Measurements from ENCODE around the gene MPI.
A peak's percentile ranks its signal among the peaks of the same experiment; 100 is the strongest.

MPI gene

GRCh38 chr15:74889883-74890664 lies at the start of gene MPI:
Gene MPI (plus strand): TSS chr15:74890042. CDS start chr15:74890074, 32 bp downstream.
- peak; percentile 75 for DNase-seq

- DNase-seq, result no peak
Observed at GRCh38 chr15:74840851-74841775, 48.7 kb upstream of the MPI start.

GRCh38 chr15:74841891-74842373 lies 47.9 kb upstream of the MPI start:
- DNase-seq, result no peak

- DNase-seq, result peak; percentile 84
Observed at GRCh38 chr15:74842581-74843444, 47.0 kb upstream of the MPI start, which contains the start of gene ULK3. Gene ULK3 (minus strand): TSS chr15:74843156. CDS start chr15:74843105, 51 bp downstream.

DNA sequence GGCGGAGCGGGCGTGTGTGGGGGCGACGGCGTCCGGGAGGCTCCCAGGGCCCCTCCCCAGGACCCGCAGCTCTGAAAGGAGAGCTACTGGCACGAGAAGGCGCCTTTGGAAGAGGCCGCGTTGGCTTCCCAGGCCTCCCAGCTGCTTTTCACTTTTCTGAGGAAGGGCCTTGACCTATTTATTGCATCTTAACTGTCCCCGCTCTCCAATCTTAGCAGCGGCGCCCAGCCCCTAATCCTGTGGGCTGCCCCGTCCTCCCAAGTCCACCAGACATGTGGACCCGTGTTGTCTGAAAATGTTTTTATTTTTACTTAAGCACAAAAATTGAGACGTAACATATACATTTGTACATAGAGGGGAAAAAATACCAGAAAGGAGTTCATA lies 46.4 kb upstream of the MPI start:
- DNase-seq, result no peak

- DNase-seq, result no peak
Observed at GRCh38 chr15:74843891-74844299, 45.9 kb upstream of the MPI start.

DNA sequence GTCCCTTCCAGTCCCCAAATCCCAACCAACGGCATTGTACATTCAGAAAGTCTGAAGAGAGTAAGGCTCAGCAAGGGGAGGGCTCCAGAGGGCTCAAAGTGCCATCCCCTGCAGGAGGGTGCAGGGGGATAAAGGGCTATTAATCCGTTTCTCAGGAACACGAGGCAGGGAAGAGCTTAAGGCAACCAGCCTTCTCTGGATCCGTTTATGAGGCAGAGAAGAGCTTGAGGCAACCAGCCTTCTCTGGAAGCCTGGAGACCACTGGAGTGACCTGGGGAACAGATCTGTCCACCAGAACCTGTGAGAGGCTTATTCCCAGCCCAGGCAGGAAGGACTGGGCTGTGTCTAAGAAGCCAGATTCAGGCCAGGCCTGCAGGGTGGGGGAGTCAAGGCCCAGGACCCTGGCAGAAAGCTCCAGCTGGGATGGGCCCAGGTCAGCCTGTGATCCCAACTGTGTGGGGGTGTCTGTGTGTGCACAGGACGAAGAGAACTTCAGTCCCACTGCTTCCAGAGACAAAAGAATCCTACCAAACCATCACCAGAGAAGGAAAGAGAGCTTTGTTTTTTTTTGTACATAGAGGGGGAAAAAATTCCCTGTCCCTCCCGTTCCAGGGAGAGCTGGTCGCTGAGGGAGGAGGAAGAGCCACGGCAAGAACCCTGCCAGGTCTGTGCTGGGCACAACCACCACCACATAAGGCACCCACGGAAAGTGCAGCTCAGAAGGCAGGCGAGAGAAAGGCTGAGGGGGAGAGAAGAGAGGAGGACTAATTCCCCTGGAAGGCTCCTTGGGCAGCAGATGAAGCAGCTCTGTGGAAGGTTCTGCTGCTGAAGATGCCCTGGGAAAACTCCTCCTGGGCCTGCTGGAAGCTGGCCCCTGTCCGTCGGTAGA lies 45.3 kb upstream of the MPI start:
- no peak for DNase-seq

DNA sequence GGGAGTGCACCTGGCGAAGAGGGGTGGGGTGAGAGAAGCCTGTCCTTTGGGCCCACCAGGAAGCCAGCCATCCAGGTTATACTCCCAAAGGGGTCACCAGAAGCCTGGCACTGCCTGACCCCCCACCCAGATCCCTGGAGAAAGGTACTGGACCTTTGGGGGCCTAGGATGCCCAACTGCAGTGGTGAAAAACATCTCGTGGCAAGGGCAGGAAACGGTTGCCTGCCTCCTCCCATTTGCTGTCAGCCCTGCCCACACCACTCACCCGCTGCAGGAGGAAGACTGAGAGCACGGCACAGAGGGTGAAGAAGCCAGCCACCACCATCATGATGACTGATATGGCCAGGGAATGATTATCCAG lies 44.7 kb upstream of the MPI start:
- DNase-seq, result no peak

DNA sequence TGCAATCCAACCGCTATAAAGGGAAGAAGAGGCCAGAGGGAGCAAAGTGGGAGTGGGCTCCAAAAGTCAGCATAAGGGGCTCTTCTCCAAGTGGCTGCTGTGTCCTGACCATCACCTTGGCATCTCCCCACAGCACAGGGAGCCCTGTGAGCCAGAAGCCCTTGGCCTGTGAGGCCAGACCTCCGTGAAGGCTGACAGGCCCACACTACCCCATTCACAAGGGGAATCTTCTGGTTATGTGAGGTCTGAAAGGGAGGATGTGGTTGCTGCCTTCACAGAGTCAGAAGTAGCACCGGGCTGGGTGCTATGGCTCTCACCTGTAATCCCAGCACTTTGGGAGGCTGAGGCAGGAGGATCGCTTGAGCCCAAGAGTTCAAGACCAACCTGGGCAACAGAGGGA lies 44.3 kb upstream of the MPI start:
- no peak for DNase-seq

GRCh38 chr15:74847432-74847831 lies 42.4 kb upstream of the MPI start:
- DNase-seq, result no peak

GRCh38 chr15:74850393-74850792 lies 39.4 kb upstream of the MPI start:
- no peak for DNase-seq

DNA sequence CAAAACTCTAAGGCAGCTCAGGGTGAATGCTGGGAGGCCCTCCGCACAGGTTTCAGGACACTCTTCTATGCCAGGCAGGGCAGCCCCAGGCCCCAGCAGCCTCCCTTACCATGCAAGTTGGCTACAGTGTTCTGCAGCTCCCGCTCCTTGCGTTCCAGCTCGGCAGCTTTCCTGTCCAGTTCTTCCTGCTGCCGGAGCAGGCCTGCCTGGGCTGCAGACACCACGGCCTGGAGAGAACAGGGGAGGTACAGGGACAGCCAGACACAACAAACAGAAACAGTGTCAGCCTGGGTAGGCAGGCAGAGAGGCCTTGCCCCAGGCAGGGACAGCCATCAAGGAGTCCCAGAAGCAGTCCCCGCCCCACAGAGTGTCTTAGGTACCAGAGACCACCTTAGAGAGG lies 37.9 kb upstream of the MPI start:
- DNase-seq, result no peak

DNA sequence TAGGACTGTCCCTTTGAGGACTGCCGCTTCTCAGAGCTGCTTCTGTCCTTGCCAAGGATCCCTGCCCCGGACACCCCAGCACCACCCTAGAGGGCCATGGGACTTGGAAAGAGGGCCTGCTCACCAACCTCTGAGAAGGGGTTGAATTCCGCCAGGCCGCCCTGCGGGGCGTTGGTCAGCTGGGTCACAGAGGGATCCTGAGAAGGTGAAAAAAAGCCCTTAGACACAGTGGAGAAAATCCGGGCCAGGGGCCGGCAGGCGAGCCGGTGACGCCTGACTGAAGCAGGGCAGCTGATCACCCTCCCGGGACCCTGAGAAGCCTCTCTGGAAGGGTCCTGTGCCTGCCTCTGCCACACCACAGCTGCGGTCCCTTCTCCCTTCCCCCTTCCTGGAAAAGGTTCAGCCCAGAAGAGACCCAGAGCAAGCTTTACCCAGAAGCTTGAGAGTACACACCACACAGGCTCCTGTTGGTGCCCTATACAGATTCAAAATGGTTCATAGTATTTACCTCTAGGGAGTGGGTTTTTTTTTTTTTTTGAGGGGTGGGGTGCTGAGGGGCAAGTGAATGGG lies 35.3 kb upstream of the MPI start:
- DNase-seq, result no peak

GRCh38 chr15:74855857-74856256 lies 34.0 kb upstream of the MPI start:
- no peak for DNase-seq

GRCh38 chr15:74856537-74856936 lies 33.3 kb upstream of the MPI start:
- DNase-seq, result no peak

DNA sequence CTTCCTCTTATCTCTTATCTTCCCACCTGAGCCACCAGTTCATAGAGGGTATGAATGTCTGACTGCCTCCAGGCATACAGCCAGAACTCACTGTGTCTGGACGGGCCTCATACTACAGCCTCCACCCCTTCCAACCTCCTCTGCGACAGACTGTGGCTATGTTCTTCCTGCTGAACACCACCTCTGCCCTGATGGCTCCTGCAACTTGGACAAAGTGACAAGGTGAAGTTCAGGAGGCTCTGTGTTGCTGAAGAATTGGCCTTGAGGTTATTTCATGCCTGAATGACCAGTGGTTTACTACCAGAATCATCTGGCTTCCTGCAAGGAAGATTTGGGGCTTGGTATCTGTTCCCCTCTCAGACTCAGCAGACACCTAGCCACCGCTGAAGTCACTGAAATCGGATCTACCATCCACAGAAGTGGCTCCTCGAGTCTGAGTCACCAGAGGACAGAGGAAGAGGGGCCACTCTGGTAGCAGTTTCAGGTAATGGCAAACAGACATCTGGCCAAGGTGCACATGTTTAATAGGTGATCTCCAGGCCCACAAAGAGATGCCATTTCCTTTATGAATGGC lies 32.7 kb upstream of the MPI start:
- no peak for DNase-seq

GRCh38 chr15:74857671-74858368 lies 32.0 kb upstream of the MPI start:
- DNase-seq, result no peak

DNA sequence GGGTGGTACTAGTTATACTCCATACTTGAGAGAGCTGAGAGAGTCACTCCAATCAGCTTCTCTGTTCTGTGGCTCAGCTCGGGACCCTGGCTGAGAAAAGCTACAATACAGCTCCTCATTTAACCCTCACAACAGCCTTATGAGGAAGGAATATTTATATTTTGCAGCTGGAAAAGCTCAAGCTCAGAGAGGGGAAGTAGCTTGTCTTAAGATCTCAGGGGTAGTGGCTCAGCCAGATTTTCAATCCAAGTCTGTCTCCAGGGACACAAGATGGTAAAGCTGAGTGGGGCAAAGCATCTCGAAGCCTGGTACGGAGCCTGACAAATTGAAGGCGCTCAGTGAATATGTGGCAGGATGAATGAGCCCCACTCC lies 31.5 kb upstream of the MPI start:
- no peak for DNase-seq

- DNase-seq, result no peak
Observed at GRCh38 chr15:74863239-74864056, 26.4 kb upstream of the MPI start.

DNA sequence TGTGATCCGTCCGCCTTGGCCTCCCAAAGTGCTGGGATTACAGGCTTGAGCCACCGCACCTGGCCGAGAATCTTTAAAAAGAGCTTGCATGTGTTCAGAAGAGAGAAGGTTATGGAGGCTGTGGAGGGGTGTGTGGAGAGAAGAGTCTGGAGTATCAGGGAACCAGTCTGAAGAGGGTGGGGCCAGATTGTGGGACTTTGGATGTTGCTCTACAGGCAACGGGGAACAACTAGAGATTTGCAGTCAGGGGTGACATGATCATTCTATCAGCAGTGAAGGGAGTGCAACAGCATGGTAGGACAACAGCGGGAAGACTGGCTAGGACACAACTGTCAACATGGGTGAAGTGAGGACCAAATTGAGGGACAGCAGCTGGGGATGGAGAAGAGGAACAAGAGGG lies 25.5 kb upstream of the MPI start:
- no peak for DNase-seq
